Hepatocyte (in vitro differentiated cells): ENCODE measurements around the gene PPP1R14D. TPM values are rescaled to one million over a fixed set of nuclear protein-coding genes. Genes with fewer than 3 reads are reported as not detected.

Experiments
- DNase-seq: peaks from one replicate; pipeline ENCODE4 v3.0.0-alpha.2; 2016; ENCODE audit warnings: low spot score
- H2AFZ ChIP-seq: fragments of 200-600 bp; sonication (generic); 2 replicates; pipeline ENCODE4 v1.6.0; 2016; ENCODE audit warnings: antibody characterized with exemption, mild to moderate bottlenecking
- H3K27ac ChIP-seq: fragments of 200-600 bp; sonication (generic); 2 replicates; pipeline ENCODE4 v1.5.1; 2016; ENCODE audit warnings: mild to moderate bottlenecking
- H3K27me3 ChIP-seq: fragments of 200-600 bp; sonication (generic); 2 replicates; pipeline ENCODE4 v1.6.1; 2016
- H3K36me3 ChIP-seq: fragments of 200-600 bp; sonication (generic); replicated peaks from 2 replicates; pipeline ENCODE4 v1.5.1; 2016; ENCODE audit warnings: low read depth; ENCODE audit not compliant: insufficient read depth
- H3K4me1 ChIP-seq: fragments of 200-600 bp; sonication (generic); 2 replicates; pipeline ENCODE4 v1.5.1; 2016; ENCODE audit warnings: mild to moderate bottlenecking, moderate library complexity; ENCODE audit not compliant: insufficient read depth
- H3K4me2 ChIP-seq: fragments of 200-600 bp; sonication (generic); 2 replicates; pipeline ENCODE4 v1.6.0; 2016
- H3K4me3 ChIP-seq: fragments of 200-600 bp; sonication (generic); 2 replicates; pipeline ENCODE4 v1.5.1; 2016; ENCODE audit warnings: mild to moderate bottlenecking
- H3K79me2 ChIP-seq: fragments of 200-600 bp; sonication (generic); 2 replicates; pipeline ENCODE4 v1.6.0; 2017; ENCODE audit warnings: mild to moderate bottlenecking
- H3K9me2 ChIP-seq: fragments of 200-600 bp; sonication (generic); replicated peaks from 2 replicates; pipeline ENCODE4 v1.6.0; 2017; ENCODE audit warnings: mild to moderate bottlenecking; ENCODE audit not compliant: insufficient read depth
- H3K9me3 ChIP-seq: fragments of 200-600 bp; sonication (generic); 2 replicates; pipeline ENCODE4 v1.5.1; 2016; ENCODE audit warnings: low read depth, mild to moderate bottlenecking
- H4K20me1 ChIP-seq: fragments of 200-600 bp; sonication (generic); 2 replicates; pipeline ENCODE4 v1.6.0; 2016; ENCODE audit warnings: mild to moderate bottlenecking; ENCODE audit not compliant: insufficient read depth, poor library complexity, severe bottlenecking
- EZH2 ChIP-seq: fragments of 200-600 bp; sonication (generic); IDR thresholded peaks from 2 replicates; pipeline ENCODE4 v1.6.1; 2016; ENCODE audit warnings: antibody characterized with exemption, mild to moderate bottlenecking, borderline replicate concordance
- EZH2phosphoT487 ChIP-seq: fragments of 200-600 bp; sonication (generic); IDR thresholded peaks from one replicate; pipeline ENCODE4 v1.6.1; 2018; ENCODE audit warnings: antibody characterized with exemption, mild to moderate bottlenecking, low read depth, moderate library complexity; ENCODE audit not compliant: unreplicated experiment, severe bottlenecking
- WGBS: methylation state at CpG from one replicate; pipeline ENCODE4 v1.1.6; 2016; ENCODE audit warnings: low lambda C conversion rate; ENCODE audit errors: missing lambda C conversion rate; 5-methylcytosine and 5-hydroxymethylcytosine counted together
- polyA plus RNA-seq: library from polyadenylated mRNA; unstranded; fragments of >200 nt; fragmentation: Nextera tagmentation; extraction: Ambion mirVana; gene quantifications from 2 replicates; pipeline ENCODE4 v1.2.1, GENCODE V29; 2016
- total RNA-seq: library from RNA; depleted of rRNA; stranded (reverse); fragments of >200 nt; gene quantifications from 2 replicates; pipeline ENCODE4 v1.2.3, GENCODE V29; 2014
- TF ChIP-seq, protein P1 (sequence below): fragments of 200-600 bp; sonication (generic); IDR thresholded peaks from 2 replicates; pipeline ENCODE4 v1.5.1; 2016; ENCODE audit warnings: antibody characterized with exemption, mild to moderate bottlenecking; ENCODE audit not compliant: poor library complexity

The PPP1R14D gene
- total and polyA plus RNA-seq, 2 experiments from 2014 or later = 0.47 TPM; not detected in 1

DNA sequence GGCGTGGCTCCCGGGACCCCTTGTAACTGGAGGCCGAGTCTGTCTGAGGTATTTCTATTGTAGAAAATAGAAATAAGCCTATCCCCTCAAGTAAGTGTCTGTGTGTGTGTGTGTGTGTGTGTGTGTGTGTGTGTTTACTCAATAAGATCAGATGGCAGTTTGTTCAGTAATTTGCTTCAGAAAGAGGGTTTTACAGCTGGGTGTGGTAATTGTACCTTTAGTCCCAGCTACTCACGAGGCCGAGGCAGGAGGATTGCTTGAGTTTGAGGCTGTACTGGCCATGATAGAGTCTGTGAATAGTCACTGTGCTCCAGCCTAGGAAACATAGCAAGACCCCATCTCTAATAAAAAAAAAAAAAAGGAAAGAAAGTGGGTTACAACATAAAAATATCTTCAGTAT is 24.0 kb upstream of the PPP1R14D start:
- Histone ChIP-seq H3K9me3 (no peaks in the 10 kb centered on the region), H3K9me2 (no peaks in the 10 kb centered on the region), H3K79me2 (peaks cover 53% of the 10 kb centered on the region), H3K4me2 (peak overlapping the region; percentile 46), H2AFZ (no peak overlapping the region), H3K27me3 (no peaks in the 10 kb centered on the region), H4K20me1 (no peaks in the 10 kb centered on the region), H3K4me3 (no peak overlapping the region), H3K36me3 (no peaks in the 10 kb centered on the region), H3K27ac (peak overlapping the region; percentile 73), H3K4me1 (peaks cover 17% of the 10 kb centered on the region)
- 69% methylated on average over 5 of the region's 5 CpGs for WGBS
- DNase-seq = no peak
- TF ChIP-seq, protein P1, sequence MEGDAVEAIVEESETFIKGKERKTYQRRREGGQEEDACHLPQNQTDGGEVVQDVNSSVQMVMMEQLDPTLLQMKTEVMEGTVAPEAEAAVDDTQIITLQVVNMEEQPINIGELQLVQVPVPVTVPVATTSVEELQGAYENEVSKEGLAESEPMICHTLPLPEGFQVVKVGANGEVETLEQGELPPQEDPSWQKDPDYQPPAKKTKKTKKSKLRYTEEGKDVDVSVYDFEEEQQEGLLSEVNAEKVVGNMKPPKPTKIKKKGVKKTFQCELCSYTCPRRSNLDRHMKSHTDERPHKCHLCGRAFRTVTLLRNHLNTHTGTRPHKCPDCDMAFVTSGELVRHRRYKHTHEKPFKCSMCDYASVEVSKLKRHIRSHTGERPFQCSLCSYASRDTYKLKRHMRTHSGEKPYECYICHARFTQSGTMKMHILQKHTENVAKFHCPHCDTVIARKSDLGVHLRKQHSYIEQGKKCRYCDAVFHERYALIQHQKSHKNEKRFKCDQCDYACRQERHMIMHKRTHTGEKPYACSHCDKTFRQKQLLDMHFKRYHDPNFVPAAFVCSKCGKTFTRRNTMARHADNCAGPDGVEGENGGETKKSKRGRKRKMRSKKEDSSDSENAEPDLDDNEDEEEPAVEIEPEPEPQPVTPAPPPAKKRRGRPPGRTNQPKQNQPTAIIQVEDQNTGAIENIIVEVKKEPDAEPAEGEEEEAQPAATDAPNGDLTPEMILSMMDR = no peak
- TF ChIP-seq EZH2phosphoT487 = no peak
- no peak for TF ChIP-seq EZH2

DNA sequence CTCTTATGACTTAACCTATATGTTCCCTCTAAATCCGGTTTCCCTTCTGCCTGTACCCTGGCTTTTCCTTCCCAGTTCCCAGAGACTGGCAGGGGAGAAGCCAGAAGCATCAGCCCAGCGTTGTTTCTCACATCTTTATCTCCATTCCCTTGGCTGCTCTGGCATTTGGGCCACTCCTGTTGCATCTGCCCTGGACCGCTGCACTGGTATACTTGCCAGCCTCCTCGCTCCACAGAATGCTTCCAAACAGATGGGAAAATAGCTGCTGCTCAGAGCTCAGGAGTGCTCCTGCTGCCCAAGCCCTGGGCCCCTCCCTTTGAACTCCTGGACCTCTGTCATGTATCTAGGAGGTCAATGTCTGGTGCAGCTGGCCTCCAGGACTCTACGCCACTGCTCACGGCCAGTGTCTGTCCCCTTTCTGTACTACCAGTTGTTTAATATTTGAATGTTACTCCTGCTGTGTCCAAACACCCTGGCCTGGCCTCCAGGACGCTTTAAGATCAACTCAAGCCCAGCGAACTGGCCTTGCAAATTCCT is 22.1 kb upstream of the PPP1R14D start:
- Histone ChIP-seq H3K9me2 (no peaks in the 10 kb centered on the region), H2AFZ (no peak overlapping the region), H3K79me2 (peaks cover 62% of the 10 kb centered on the region), H3K27ac (no peak overlapping the region), H3K36me3 (no peaks in the 10 kb centered on the region), H3K4me1 (peaks cover 13% of the 10 kb centered on the region), H3K4me2 (no peak overlapping the region), H4K20me1 (no peaks in the 10 kb centered on the region), H3K27me3 (no peaks in the 10 kb centered on the region), H3K9me3 (no peaks in the 10 kb centered on the region), H3K4me3 (no peak overlapping the region)
- 93% methylated on average over 8 of the region's 8 CpGs for WGBS
- DNase-seq = peak; percentile 34
- TF ChIP-seq EZH2 (no peak), EZH2phosphoT487 (no peak)
- TF ChIP-seq, protein P1 = no peak

DNA sequence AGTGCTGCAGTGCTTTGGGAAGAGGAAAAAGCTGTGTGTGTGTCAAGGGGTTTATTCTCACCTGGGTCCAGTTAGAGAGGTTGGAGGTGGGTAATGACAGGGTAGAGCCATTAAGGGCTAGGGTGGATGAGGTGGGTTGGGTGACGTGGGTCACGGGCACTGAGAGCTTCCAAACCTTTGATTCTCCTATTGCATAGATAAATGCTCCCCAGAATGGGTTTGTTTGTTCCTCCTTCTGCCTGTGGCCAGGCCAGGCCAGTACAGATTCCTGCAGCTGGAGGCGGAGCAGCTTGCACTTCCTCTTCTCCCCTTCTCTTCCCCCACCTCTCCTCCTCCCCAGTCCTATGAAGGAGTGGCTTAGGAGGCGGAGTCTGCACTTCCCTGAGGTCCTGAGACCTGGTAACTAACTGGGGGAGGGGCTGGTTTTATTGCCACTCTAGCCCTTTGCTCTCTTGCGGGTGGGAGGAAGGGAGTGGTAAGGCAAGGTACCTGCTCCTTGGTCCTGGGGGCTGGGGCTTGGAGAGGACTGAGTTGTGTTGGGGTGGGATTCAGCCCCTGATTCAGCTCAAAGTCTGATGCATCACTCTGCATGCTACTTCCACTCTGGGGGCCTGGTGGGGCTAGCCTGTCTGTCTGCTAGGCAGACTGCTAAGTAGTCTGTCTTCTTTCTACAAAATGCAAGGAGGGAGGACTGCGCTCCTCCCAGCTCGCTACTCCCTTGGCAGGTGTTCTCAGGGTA is 18.9 kb upstream of the PPP1R14D start:
- H3K36me3 ChIP-seq = no peaks in the 10 kb centered on the region
- peaks cover 13% of the 10 kb centered on the region for H3K4me1 ChIP-seq
- no peaks in the 10 kb centered on the region for H3K9me3 ChIP-seq
- H3K9me2 ChIP-seq = no peaks in the 10 kb centered on the region
- 43% methylated on average over 7 of the region's 7 CpGs for WGBS
- H3K27me3 ChIP-seq = no peaks in the 10 kb centered on the region
- TF ChIP-seq EZH2 (no peak), EZH2phosphoT487 (no peak)
- TF ChIP-seq, protein P1 = no peak
- no peaks in the 10 kb centered on the region for H4K20me1 ChIP-seq
- no peak overlapping the region for H2AFZ ChIP-seq
- DNase-seq = peak; percentile 93
- no peak overlapping the region for H3K4me3 ChIP-seq
- H3K79me2 ChIP-seq = peaks cover 71% of the 10 kb centered on the region
- peak overlapping the region; percentile 72 for H3K4me2 ChIP-seq
- H3K27ac ChIP-seq = peak overlapping the region; percentile 97
